Gastroesophageal sphincter (tissue), 4 donors: ENCODE results near the gene RAB28. TPM values are rescaled to one million over a fixed set of nuclear protein-coding genes. Genes with fewer than 3 reads are reported as not detected.

ENCODE experiments used
- ATAC-seq: fragments of 150-250 bp; one replicate; pipeline ENCODE4 v1.9.1; 2016; ENCODE audit warnings: mild to moderate bottlenecking, moderate library complexity
- H3K27ac ChIP-seq, 4 donors: fragments of 200-600 bp; sonication (generic) in 3 of 4; 1 replicate in 3 of 4; 2 replicates in 1 of 4; pipeline ENCODE4 v1.5.1; 2016 to 2019
- H3K27me3 ChIP-seq: fragments of 200-600 bp; sonication (generic); one replicate; pipeline ENCODE4 v1.5.1; 2019
- H3K36me3 ChIP-seq, 2 donors: fragments of 200-600 bp; sonication (generic); one replicate each; pipeline ENCODE4 v1.5.1; 2019; ENCODE audit warnings: control low read depth in 1 of 2
- H3K4me1 ChIP-seq, 3 donors: fragments of 200-600 bp; sonication (generic); 1 replicate in 2 of 3; 2 replicates in 1 of 3; pipeline ENCODE4 v1.5.1; 2016 to 2019; ENCODE audit warnings: control low read depth in 2 of 3
- H3K4me3 ChIP-seq, 2 donors: fragments of 200-600 bp; sonication (generic); one replicate each; pipeline ENCODE4 v1.5.1; 2019; ENCODE audit warnings: mild to moderate bottlenecking in 1 of 2, moderate library complexity in 1 of 2
- H3K9me3 ChIP-seq, 3 donors: fragments of 200-600 bp; sonication (generic); one replicate each; pipeline ENCODE4 v1.5.1; 2017 to 2019; ENCODE audit warnings: control low read depth in 2 of 3
- CTCF ChIP-seq, 4 experiments: fragments of 200-600 bp in 2 of 4; fragments of 450-650 bp in 2 of 4; sonication (generic) in 1 of 4; IDR thresholded peaks; one replicate each; pipeline ENCODE4 v1.5.1; 2017 to 2019; ENCODE audit warnings: antibody characterized with exemption in 4 of 4, mild to moderate bottlenecking in 2 of 4, moderate library complexity in 2 of 4
- EP300 ChIP-seq: sonication (generic); formaldehyde crosslinking; IDR thresholded peaks from one replicate; pipeline ENCODE4 v1.6.1; 2017; ENCODE audit warnings: antibody characterized with exemption, mild to moderate bottlenecking
- POLR2A ChIP-seq, 2 donors: fragments of 450-650 bp; IDR thresholded peaks; one replicate each; pipeline ENCODE4 v1.6.1; 2017; ENCODE audit warnings: antibody characterized with exemption in 2 of 2, mild to moderate bottlenecking in 2 of 2, moderate library complexity in 1 of 2
- POLR2AphosphoS5 ChIP-seq: sonication (generic); formaldehyde crosslinking; IDR thresholded peaks from one replicate; pipeline ENCODE4 v1.6.1; 2017; ENCODE audit warnings: antibody characterized with exemption
- WGBS, 2 donors: methylation state at CpG; one replicate each; pipeline ENCODE4 v1.1.5; 2018; ENCODE audit warnings: low coverage in 1 of 2; 5-methylcytosine and 5-hydroxymethylcytosine counted together
- total RNA-seq, 4 donors: library from RNA; depleted of rRNA; stranded (reverse); fragments of >200 nt; gene quantifications; one replicate each; pipeline ENCODE4 v1.1.0, GENCODE V29; 2016

The RAB28 gene
- total RNA-seq, 4 donors from 2014 or later, result 14.8 to 25.7 (median 18.3) TPM

- H3K4me3 ChIP-seq, result no peak overlapping the region
- no peak for TF ChIP-seq CTCF (IDR thresholded peaks at IDR 0.05)
- TF ChIP-seq POLR2A (IDR thresholded peaks at IDR 0.05), result no peak
- no peak for TF ChIP-seq POLR2AphosphoS5
- TF ChIP-seq EP300, result no peak
- H3K9me3 ChIP-seq, result no peaks in the 10 kb centered on the region
- no peak for ATAC-seq
- H3K27me3 ChIP-seq, result no peaks in the 10 kb centered on the region
- peaks cover 0 to 32% of the 10 kb centered on the region in 2 donors for H3K36me3 ChIP-seq
- H3K27ac ChIP-seq, result no peak overlapping the region
- WGBS, 2 donors, result 94 to 100% methylated on average over 1 to 3 of the region's 4 CpGs
- H3K4me1 ChIP-seq, result no peaks in the 10 kb centered on the region
These were observed 28.7 kb downstream of the RAB28 start for GRCh38 chr4:13455411-13455810.

GRCh38 chr4:13454786-13455185, 29.4 kb downstream of the RAB28 start:
- TF ChIP-seq POLR2A (IDR thresholded peaks at IDR 0.05) (no peak), CTCF (IDR thresholded peaks at IDR 0.05) (no peak), POLR2AphosphoS5 (no peak), EP300 (no peak)
- no peaks in the 10 kb centered on the region for H3K27me3 ChIP-seq
- H3K27ac ChIP-seq, result no peak overlapping the region
- peaks cover 0 to 26% of the 10 kb centered on the region in 2 donors for H3K36me3 ChIP-seq
- no peaks in the 10 kb centered on the region for H3K9me3 ChIP-seq
- H3K4me1 ChIP-seq, result no peaks in the 10 kb centered on the region
- no peak overlapping the region for H3K4me3 ChIP-seq
- ATAC-seq, result no peak
- WGBS, 2 donors, result no CpG with 5 or more reads among the region's 1 CpG

GRCh38 chr4:13452927-13453579, 31.1 kb downstream of the RAB28 start:
- WGBS, 2 donors, result 100% methylated on average over 1 of the region's 1 CpG
- no peak for TF ChIP-seq POLR2A (IDR thresholded peaks at IDR 0.05)
- no peak for TF ChIP-seq POLR2AphosphoS5
- TF ChIP-seq CTCF (IDR thresholded peaks at IDR 0.05), result no peak
- no peak for TF ChIP-seq EP300
- Histone ChIP-seq H3K27ac (no peak overlapping the region), H3K9me3 (no peaks in the 10 kb centered on the region), H3K36me3 (peaks cover 0 to 16% of the 10 kb centered on the region in 2 donors), H3K27me3 (no peaks in the 10 kb centered on the region), H3K4me3 (no peak overlapping the region), H3K4me1 (no peaks in the 10 kb centered on the region)
- ATAC-seq, result no peak

- ATAC-seq, result no peak
- no peak for TF ChIP-seq POLR2AphosphoS5
- no peak for TF ChIP-seq CTCF (IDR thresholded peaks at IDR 0.05)
- no peak for TF ChIP-seq EP300
- TF ChIP-seq POLR2A (IDR thresholded peaks at IDR 0.05), result no peak
- H3K4me1 ChIP-seq, result no peaks in the 10 kb centered on the region
- no peaks in the 10 kb centered on the region for H3K27me3 ChIP-seq
- no peaks in the 10 kb centered on the region for H3K9me3 ChIP-seq
- H3K36me3 ChIP-seq, result peaks cover 0 to 15% of the 10 kb centered on the region in 2 donors
- WGBS, 2 donors, result 61 to 75% methylated on average over 2 of the region's 2 CpGs
- no peak overlapping the region for H3K4me3 ChIP-seq
- H3K27ac ChIP-seq, result no peak overlapping the region
These were observed 34.5 kb downstream of the RAB28 start for GRCh38 chr4:13449590-13449989.
